Measurements from ENCODE around the gene KANK4.

DNA sequence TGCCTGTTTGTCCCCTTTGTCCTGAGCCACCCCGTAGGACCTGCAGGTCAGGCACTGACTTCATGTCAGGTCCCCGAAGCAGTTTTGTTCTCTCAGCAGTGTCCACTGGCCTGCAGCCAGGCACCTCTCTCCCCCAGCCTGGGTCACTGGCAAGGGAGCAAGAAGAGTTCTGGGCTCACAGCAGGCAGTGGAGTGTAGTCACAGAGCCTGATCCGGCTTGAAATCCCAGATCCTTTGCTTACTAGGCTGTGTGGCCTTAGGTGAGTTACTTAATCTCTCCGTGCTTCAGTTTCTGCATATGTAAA lies 90.4 kb downstream of the KANK4 start:
- TF ChIP-seq BACH2 (CRISPR knock-in tag; IDR thresholded peaks at IDR 0.05; ENCODE audit: borderline replicate concordance): no peak
- no peak for TF ChIP-seq ZNF8 (CRISPR knock-in tag; IDR thresholded peaks at IDR 0.05)
- TF ChIP-seq ZFP3 (CRISPR knock-in tag; IDR thresholded peaks at IDR 0.05): no peak
- TF ChIP-seq ZFP30 (CRISPR knock-in tag; IDR thresholded peaks at IDR 0.05): no peak
- TF ChIP-seq, protein P1, sequence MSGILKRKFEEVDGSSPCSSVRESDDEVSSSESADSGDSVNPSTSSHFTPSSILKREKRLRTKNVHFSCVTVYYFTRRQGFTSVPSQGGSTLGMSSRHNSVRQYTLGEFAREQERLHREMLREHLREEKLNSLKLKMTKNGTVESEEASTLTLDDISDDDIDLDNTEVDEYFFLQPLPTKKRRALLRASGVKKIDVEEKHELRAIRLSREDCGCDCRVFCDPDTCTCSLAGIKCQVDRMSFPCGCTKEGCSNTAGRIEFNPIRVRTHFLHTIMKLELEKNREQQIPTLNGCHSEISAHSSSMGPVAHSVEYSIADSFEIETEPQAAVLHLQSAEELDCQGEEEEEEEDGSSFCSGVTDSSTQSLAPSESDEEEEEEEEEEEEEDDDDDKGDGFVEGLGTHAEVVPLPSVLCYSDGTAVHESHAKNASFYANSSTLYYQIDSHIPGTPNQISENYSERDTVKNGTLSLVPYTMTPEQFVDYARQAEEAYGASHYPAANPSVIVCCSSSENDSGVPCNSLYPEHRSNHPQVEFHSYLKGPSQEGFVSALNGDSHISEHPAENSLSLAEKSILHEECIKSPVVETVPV (CRISPR knock-in tag; IDR thresholded peaks at IDR 0.05): no peak
- no peak for TF ChIP-seq RARB (CRISPR knock-in tag; IDR thresholded peaks at IDR 0.05)
- TF ChIP-seq, protein P2, sequence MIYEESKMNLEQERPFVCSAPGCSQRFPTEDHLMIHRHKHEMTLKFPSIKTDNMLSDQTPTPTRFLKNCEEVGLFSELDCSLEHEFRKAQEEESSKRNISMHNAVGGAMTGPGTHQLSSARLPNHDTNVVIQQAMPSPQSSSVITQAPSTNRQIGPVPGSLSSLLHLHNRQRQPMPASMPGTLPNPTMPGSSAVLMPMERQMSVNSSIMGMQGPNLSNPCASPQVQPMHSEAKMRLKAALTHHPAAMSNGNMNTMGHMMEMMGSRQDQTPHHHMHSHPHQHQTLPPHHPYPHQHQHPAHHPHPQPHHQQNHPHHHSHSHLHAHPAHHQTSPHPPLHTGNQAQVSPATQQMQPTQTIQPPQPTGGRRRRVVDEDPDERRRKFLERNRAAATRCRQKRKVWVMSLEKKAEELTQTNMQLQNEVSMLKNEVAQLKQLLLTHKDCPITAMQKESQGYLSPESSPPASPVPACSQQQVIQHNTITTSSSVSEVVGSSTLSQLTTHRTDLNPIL (CRISPR knock-in tag; IDR thresholded peaks at IDR 0.05; ENCODE audit: low read depth): no peak
- no peak for TF ChIP-seq ZC3H10 (CRISPR knock-in tag; IDR thresholded peaks at IDR 0.05)
